Endothelial cell of umbilical vein (primary cell): ENCODE data around the gene SPP2. TPM values are rescaled to one million over a fixed set of nuclear protein-coding genes. Genes with fewer than 3 reads are reported as not detected.

ENCODE experiments used
- BruUV-seq: library from RNA; stranded (reverse); fragments of 400-500 nt; replicated peaks from 2 replicates; lab custom pipeline; 2021; lab: Mats Ljungman, UMichigan
- CTCF ChIA-PET: fragments of 300-600, 350-600 bp; sonication (Branson Sonifier 250); formaldehyde crosslinking; loops from one replicate; lab custom pipeline; 2021; ENCODE audit warnings: antibody characterized with exemption, inconsistent platforms; lab: Charles Lee
- POLR2A ChIA-PET: fragments of 300-600, 350-600 bp; sonication (Branson Sonifier 250); formaldehyde crosslinking; loops from one replicate; lab custom pipeline; 2021; ENCODE audit warnings: antibody characterized with exemption, inconsistent platforms; lab: Charles Lee
- DNase-seq: peaks from one replicate; pipeline ENCODE4 v3.0.0-alpha.2; 2011; ENCODE audit warnings: low read depth, low spot score
- FAIRE-seq: peaks from 2 replicates; lab custom pipeline; 2011; peaks lifted over from hg19 to GRCh38; lab: Jason Lieb, UNC
- H2AFZ ChIP-seq: 2 replicates; pipeline ENCODE4 v1.6.0; 2012; ENCODE audit warnings: low read depth, low read length, control low read depth, inconsistent platforms
- H3K27ac ChIP-seq: 2 replicates; pipeline ENCODE4 v1.5.1; 2011; ENCODE audit warnings: low read depth, mild to moderate bottlenecking, control low read depth, low read length, moderate library complexity; ENCODE audit not compliant: insufficient read depth
- H3K27me3 ChIP-seq, 2 experiments: 2 replicates each; pipeline versions ENCODE4 v1.6.0 to v1.6.1; 2011; ENCODE audit warnings: low read length in 2 of 2, mixed read lengths in 1 of 2; ENCODE audit not compliant: control insufficient read depth in 2 of 2, insufficient read depth in 2 of 2
- H3K36me3 ChIP-seq, 2 experiments: 2 replicates in 1 of 2; 3 replicates in 1 of 2; pipeline ENCODE4 v1.5.1; 2011; ENCODE audit warnings: low read length in 2 of 2, mild to moderate bottlenecking in 1 of 2, moderate library complexity in 1 of 2; ENCODE audit not compliant: control insufficient read depth in 2 of 2, insufficient read depth in 2 of 2; ENCODE audit errors: extremely low read depth in 1 of 2
- H3K4me1 ChIP-seq: 3 replicates; pipeline ENCODE4 v1.5.1; 2011; ENCODE audit warnings: mild to moderate bottlenecking, low read length; ENCODE audit not compliant: control insufficient read depth, insufficient read depth; ENCODE audit errors: extremely low read depth
- H3K4me2 ChIP-seq: 2 replicates; pipeline ENCODE4 v1.6.1; 2011; ENCODE audit warnings: low read length, control low read depth, mixed read lengths; ENCODE audit not compliant: insufficient read depth
- H3K4me3 ChIP-seq, 3 experiments: fragments of 200-600 bp in 1 of 3; sonication (generic), shearing (Covaris generic) in 1 of 3; replicated peaks in 1 of 3; 2 replicates each; pipeline ENCODE4 v1.5.1; 2011 to 2016; ENCODE audit warnings: control low read depth in 3 of 3, low read length in 3 of 3, mild to moderate bottlenecking in 2 of 3, inconsistent platforms in 1 of 3, low read depth in 1 of 3, moderate library complexity in 1 of 3; ENCODE audit not compliant: insufficient read depth in 1 of 3
- H3K79me2 ChIP-seq: 2 replicates; pipeline ENCODE4 v1.6.0; 2012; ENCODE audit warnings: low read length, inconsistent platforms; ENCODE audit not compliant: control insufficient read depth, insufficient read depth
- H3K9ac ChIP-seq: replicated peaks from 2 replicates; pipeline ENCODE3; 2011; ENCODE audit warnings: low read length, control low read depth; ENCODE audit not compliant: insufficient read depth; ENCODE audit errors: extremely low read depth
- H3K9me1 ChIP-seq: replicated peaks from 3 replicates; pipeline ENCODE4 v1.6.0; 2011; ENCODE audit warnings: mild to moderate bottlenecking, low read length; ENCODE audit not compliant: control insufficient read depth, insufficient read depth; ENCODE audit errors: extremely low read depth
- H3K9me3 ChIP-seq: replicated peaks from 2 replicates; pipeline ENCODE4 v1.5.1; 2012; ENCODE audit warnings: low read length, inconsistent platforms; ENCODE audit not compliant: control insufficient read depth, insufficient read depth
- H4K20me1 ChIP-seq: replicated peaks from 2 replicates; pipeline ENCODE3; 2011; ENCODE audit warnings: mild to moderate bottlenecking, low read length; ENCODE audit not compliant: control insufficient read depth, insufficient read depth; ENCODE audit errors: extremely low read depth
- CTCF ChIP-seq, 2 donors: IDR thresholded peaks; 1 replicate in 1 of 2; 2 replicates in 1 of 2; pipeline ENCODE4 v1.5.1; 2011; ENCODE audit warnings: low read length in 2 of 2, mild to moderate bottlenecking in 2 of 2, moderate library complexity in 2 of 2, control low read depth in 1 of 2, inconsistent platforms in 1 of 2, low read depth in 1 of 2; ENCODE audit not compliant: insufficient read depth in 1 of 2; ENCODE audit errors: extremely low read depth in 1 of 2
- EZH2 ChIP-seq: IDR thresholded peaks from 2 replicates; pipeline ENCODE4 v1.6.1; 2012; ENCODE audit warnings: borderline replicate concordance, low read depth, mild to moderate bottlenecking, moderate library complexity, low read length, inconsistent platforms; ENCODE audit not compliant: severe bottlenecking
- JUN ChIP-seq: IDR thresholded peaks from 2 replicates; pipeline ENCODE4 v1.6.1; 2011; ENCODE audit warnings: borderline replicate concordance, low read depth; ENCODE audit not compliant: insufficient read length, insufficient read depth
- MYC ChIP-seq: IDR thresholded peaks from one replicate; pipeline ENCODE4 v1.6.1; 2011; ENCODE audit warnings: mild to moderate bottlenecking, low read depth, low read length
- POLR2A ChIP-seq: IDR thresholded peaks from 2 replicates; pipeline ENCODE4 v1.6.1; 2012; ENCODE audit warnings: low read depth, mild to moderate bottlenecking, control low read depth, low read length
- dilution Hi-C: fragments of 300-500 bp; cut with MboI; formaldehyde crosslinking; loops from one replicate; pipeline ENCODE4 v1.15.0; 2019; ENCODE audit warnings: low sequenced_read_pairs; ENCODE audit not compliant: extremely low pct_ligation_motif_present
- intact Hi-C: fragments of 100-400 bp; cut with micrococcal nuclease; formaldehyde crosslinking; loops from one replicate; pipeline ENCODE4 v1.10.0; 2022
- polyA plus RNA-seq, 4 experiments: library from polyadenylated mRNA; depleted of rRNA in 3 of 4; stranded (reverse) in 3 of 4; unstranded in 1 of 4; fragments of >200 nt; gene quantifications; 2 replicates each; pipeline versions ENCODE4 v1.2.1 to v1.2.3, GENCODE V29; 2011 to 2012; ENCODE audit warnings: missing spikeins in 1 of 4
- total RNA-seq: library from RNA; stranded (reverse); gene quantifications from 2 replicates; pipeline ENCODE4 v1.2.3, GENCODE V29; 2021

Gene SPP2
- total and polyA plus RNA-seq, 2 donors (not counting 3 experiments of a cell fraction or from before 2014, with no cell fraction given): not detected

- Histone ChIP-seq H4K20me1 (no peaks in the 10 kb centered on the region), H3K9me3 (no peaks in the 10 kb centered on the region), H3K9me1 (no peaks in the 10 kb centered on the region), H3K79me2 (no peaks in the 10 kb centered on the region), H3K4me1 (no peaks in the 10 kb centered on the region), H3K27ac (no peak overlapping the region), H2AFZ (no peak overlapping the region), H3K9ac (no peak overlapping the region), H3K36me3 (no peaks in the 10 kb centered on the region), H3K4me2 (no peak overlapping the region), H3K4me3 (no peak overlapping the region), H3K27me3 (no peaks in the 10 kb centered on the region)
- FAIRE-seq (no peak), DNase-seq (no peak)
- CTCF ChIA-PET: no interaction called here
- intact Hi-C loops: no loop called here
- no peak for TF ChIP-seq MYC
- no peak for TF ChIP-seq POLR2A
- TF ChIP-seq JUN: no peak
- dilution Hi-C loops: no loop called here
- POLR2A ChIA-PET: no interaction called here
- no TSS peak for BruUV-seq
These were observed 22.0 kb downstream of the SPP2 start for GRCh38 chr2:234072454-234072853.

- intact Hi-C loops (no loop called here), dilution Hi-C loops (no loop called here)
- POLR2A ChIA-PET: no interaction called here
- H3K9me1 ChIP-seq: no peaks in the 10 kb centered on the region
- H3K36me3 ChIP-seq: no peaks in the 10 kb centered on the region
- TF ChIP-seq EZH2 (no peak), JUN (no peak), CTCF (IDR thresholded peaks at IDR 0.05; ENCODE audit: extremely low read depth in 1 of 2, insufficient read depth in 1 of 2, low read depth in 1 of 2, low read length in 2 of 2) (no peak), MYC (no peak), POLR2A (no peak)
- H3K4me2 ChIP-seq: no peak overlapping the region
- no peak overlapping the region for H3K9ac ChIP-seq
- H3K9me3 ChIP-seq: no peaks in the 10 kb centered on the region
- DNase-seq (no peak), FAIRE-seq (no peak)
- no peak overlapping the region for H3K27ac ChIP-seq
- no peaks in the 10 kb centered on the region for H4K20me1 ChIP-seq
- H2AFZ ChIP-seq: no peak overlapping the region
- BruUV-seq: no TSS peak
- H3K79me2 ChIP-seq: no peaks in the 10 kb centered on the region
- CTCF ChIA-PET: interaction anchor here (0.6 to 1.9 kb wide), 4 partner anchors 16 to 541 kb away, joined by 3 to 4 read pairs (median 4); no protein-coding TSS in a partner anchor
- H3K4me1 ChIP-seq: no peaks in the 10 kb centered on the region
- no peak overlapping the region for H3K4me3 ChIP-seq
- no peaks in the 10 kb centered on the region for H3K27me3 ChIP-seq
These were observed 24.4 kb downstream of the SPP2 start for GRCh38 chr2:234074751-234075517.
